Activated naive CD4-positive, alpha-beta T cell treated with anti-CD3 and anti-CD28 coated beads, Interleukin-2, amount 10 ng/mL, durations not matched to agents 7 days and 5 days (primary cell): ENCODE results near the gene AOPEP.

Source experiments
- CTCF ChIA-PET: fragments of 350-600 bp; sonication (Branson Sonifier 250); formaldehyde crosslinking; loops from one replicate; lab custom pipeline; 2021; ENCODE audit warnings: antibody characterized with exemption; lab: Charles Lee
- DNase-seq: peaks from one replicate; pipeline ENCODE4 v3.0.0-alpha.2; 2020
- H3K27ac Mint-ChIP-seq: one replicate; pipeline ENCODE4 v1.8.0; 2021; ENCODE audit warnings: mild to moderate bottlenecking, moderate library complexity, mixed read lengths
- H3K27me3 Mint-ChIP-seq: one replicate; pipeline ENCODE4 v1.8.0; 2021; ENCODE audit warnings: mild to moderate bottlenecking, mixed read lengths
- H3K36me3 Mint-ChIP-seq: one replicate; pipeline ENCODE4 v1.8.0; 2021; ENCODE audit warnings: mixed read lengths
- H3K4me1 Mint-ChIP-seq: one replicate; pipeline ENCODE4 v1.8.0; 2021; ENCODE audit warnings: mixed read lengths
- H3K4me3 Mint-ChIP-seq: one replicate; pipeline ENCODE4 v1.8.0; 2021; ENCODE audit warnings: mild to moderate bottlenecking, moderate library complexity, mixed read lengths
- H3K9me3 Mint-ChIP-seq: one replicate; pipeline ENCODE4 v1.8.0; 2021; ENCODE audit warnings: mixed read lengths

The AOPEP gene

GRCh38 chr9:94999832-95000231, 273.3 kb downstream of the AOPEP start:
- no peak for DNase-seq
- H3K4me3 Mint-ChIP-seq, result no peak overlapping the region
- no peak overlapping the region for H3K27ac Mint-ChIP-seq
- H3K27me3 Mint-ChIP-seq, result peaks cover 33% of the 10 kb centered on the region
- H3K4me1 Mint-ChIP-seq, result peaks cover 6% of the 10 kb centered on the region
- CTCF ChIA-PET, result no interaction called here
- no peaks in the 10 kb centered on the region for H3K9me3 Mint-ChIP-seq
- H3K36me3 Mint-ChIP-seq, result no peaks in the 10 kb centered on the region

DNA sequence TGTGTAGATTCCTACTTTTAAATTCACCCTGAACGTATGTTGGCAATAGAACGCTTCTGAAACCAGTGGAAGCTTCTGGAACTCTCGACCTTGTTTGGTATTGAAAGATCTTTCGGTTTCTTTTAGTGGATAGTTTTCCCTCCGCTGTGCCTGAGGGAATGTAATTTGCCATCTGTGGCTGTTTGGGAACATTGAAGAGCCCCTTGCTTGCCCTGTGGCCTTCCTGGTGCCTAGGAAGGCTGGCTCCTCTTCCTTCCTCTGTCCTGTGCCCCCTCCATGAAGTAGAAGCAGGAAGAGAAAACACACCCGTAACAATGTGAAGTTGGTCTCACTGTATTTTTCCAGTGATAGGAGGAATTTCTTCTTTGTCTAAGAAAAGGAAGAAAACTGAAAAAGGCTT, 274.3 kb downstream of the AOPEP start:
- Mint-ChIP-seq H3K27ac (no peak overlapping the region), H3K4me1 (peaks cover 10% of the 10 kb centered on the region), H3K36me3 (peaks cover 1% of the 10 kb centered on the region), H3K4me3 (no peak overlapping the region), H3K9me3 (no peaks in the 10 kb centered on the region), H3K27me3 (peaks cover 40% of the 10 kb centered on the region)
- CTCF ChIA-PET, result no interaction called here
- DNase-seq, result no peak

DNA sequence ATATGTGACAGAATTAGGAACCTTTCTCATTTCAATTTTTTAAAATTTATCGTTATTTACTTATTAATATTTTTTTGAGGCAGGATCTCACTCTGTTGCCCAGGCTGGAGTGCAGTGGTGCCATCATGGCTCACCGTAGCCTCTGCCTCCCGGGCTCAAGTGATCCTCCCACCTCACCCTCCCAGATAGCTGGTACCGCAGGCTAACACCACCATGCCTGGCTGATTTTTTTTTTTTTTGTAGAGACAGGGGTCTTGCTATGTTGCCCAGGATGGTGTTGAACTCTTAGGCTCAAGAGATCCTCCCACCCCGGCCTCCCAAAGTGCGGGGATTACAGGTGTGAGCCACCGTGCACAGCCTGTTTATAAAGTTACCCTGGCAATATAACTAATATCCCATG, 275.2 kb downstream of the AOPEP start:
- H3K4me3 Mint-ChIP-seq, result no peak overlapping the region
- CTCF ChIA-PET, result no interaction called here

DNA sequence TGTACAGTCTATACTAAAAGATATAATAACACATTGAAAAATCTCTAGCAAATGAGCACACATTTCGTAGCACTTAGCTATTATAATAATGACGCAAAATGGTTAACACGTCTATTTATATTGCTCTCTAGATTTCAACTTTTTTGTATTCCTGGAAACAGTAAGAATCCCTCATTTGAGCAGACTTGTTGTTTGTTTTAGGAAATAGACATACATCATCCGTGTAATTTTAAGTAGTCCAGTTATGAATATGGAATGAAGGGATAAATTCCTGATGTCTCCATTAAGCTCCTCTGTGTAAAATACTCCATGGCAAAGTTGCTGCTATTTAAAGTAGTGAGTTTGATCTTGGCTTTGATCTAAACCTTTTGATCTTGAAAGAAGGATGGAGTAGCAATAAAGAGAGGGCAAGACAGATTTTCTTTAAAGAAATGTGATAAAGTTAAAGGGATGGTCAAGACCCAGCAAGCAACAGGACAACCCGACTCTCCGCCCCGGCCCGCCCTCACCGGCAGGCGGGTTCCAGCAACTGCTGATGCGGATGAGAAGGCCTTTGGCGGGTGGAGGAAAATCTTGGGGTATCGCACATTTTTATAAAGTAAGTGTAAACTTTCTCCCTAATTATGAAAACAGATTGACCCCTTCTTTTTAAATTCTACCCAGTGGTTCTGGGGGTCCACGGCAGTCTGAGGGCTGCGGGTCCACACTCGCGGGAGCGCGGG, 277.4 kb downstream of the AOPEP start:
- CTCF ChIA-PET, result interaction anchor here (1.6 kb wide), 1 partner anchor 11 kb away, joined by 4 read pairs; no protein-coding TSS in a partner anchor
- Mint-ChIP-seq H3K4me3 (peak overlapping the region; percentile 81), H3K9me3 (no peaks in the 10 kb centered on the region), H3K27ac (no peak overlapping the region), H3K27me3 (peaks cover 61% of the 10 kb centered on the region), H3K4me1 (peaks cover 22% of the 10 kb centered on the region), H3K36me3 (peaks cover 3% of the 10 kb centered on the region)
- DNase-seq, result peak; percentile 31

More for the DNA sequence above, 275.2 kb downstream of the AOPEP start:
- H3K27ac Mint-ChIP-seq, result no peak overlapping the region
- H3K27me3 Mint-ChIP-seq, result peaks cover 49% of the 10 kb centered on the region
- peaks cover 1% of the 10 kb centered on the region for H3K36me3 Mint-ChIP-seq
- H3K4me1 Mint-ChIP-seq, result peaks cover 16% of the 10 kb centered on the region
- DNase-seq, result no peak
- no peaks in the 10 kb centered on the region for H3K9me3 Mint-ChIP-seq

- H3K36me3 Mint-ChIP-seq, result peaks cover 3% of the 10 kb centered on the region
- peaks cover 61% of the 10 kb centered on the region for H3K27me3 Mint-ChIP-seq
- H3K9me3 Mint-ChIP-seq, result no peaks in the 10 kb centered on the region
- H3K4me3 Mint-ChIP-seq, result peak overlapping the region; percentile 81
- CTCF ChIA-PET, result interaction anchor here (1.6 kb wide), 1 partner anchor 12 kb away, joined by 4 read pairs; no protein-coding TSS in a partner anchor
- peak; percentile 59 for DNase-seq
- H3K4me1 Mint-ChIP-seq, result peaks cover 22% of the 10 kb centered on the region
- H3K27ac Mint-ChIP-seq, result no peak overlapping the region
Observed at GRCh38 chr9:95004411-95005277, 278.1 kb downstream of the AOPEP start.

- CTCF ChIA-PET, result no interaction called here
- Mint-ChIP-seq H3K4me1 (peaks cover 22% of the 10 kb centered on the region), H3K4me3 (peak overlapping the region; percentile 75), H3K27ac (no peak overlapping the region), H3K9me3 (no peaks in the 10 kb centered on the region), H3K27me3 (peaks cover 61% of the 10 kb centered on the region), H3K36me3 (peaks cover 3% of the 10 kb centered on the region)
- no peak for DNase-seq
Observed at GRCh38 chr9:95005278-95006143, 279.0 kb downstream of the AOPEP start.

DNA sequence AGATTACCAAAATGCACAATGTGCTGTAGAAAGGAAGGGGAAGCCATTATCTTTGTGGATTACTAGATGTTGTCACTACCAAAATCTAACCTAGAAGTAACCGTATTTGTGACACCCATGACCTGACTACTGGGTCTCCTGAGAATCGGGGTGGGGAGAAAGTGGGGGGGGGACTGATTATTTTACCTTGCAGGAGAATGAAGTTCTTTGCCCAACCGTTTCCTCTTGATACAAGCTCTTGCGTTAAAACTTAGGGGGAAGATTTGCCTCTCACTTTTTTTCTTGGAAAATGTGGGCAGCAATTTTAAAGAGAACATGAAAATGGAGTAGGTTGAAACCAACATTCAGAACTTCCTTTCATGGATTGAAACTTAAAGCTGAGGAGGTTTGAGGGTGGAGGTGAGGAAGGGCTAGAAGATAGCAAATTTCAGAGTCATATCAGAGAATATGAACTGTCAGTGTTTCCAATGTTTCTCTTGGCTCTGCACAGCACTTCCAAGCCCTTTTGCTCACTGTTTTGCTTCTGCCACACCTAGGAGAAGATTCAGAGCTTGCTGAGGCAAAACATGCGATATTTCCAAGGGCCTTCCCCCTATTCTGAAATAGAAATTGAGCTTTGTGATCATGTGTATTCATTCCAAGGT, 280.8 kb downstream of the AOPEP start:
- H3K4me1 Mint-ChIP-seq, result peaks cover 22% of the 10 kb centered on the region
- H3K27ac Mint-ChIP-seq, result peak overlapping the region; percentile 35
- peaks cover 3% of the 10 kb centered on the region for H3K36me3 Mint-ChIP-seq
- H3K4me3 Mint-ChIP-seq, result no peak overlapping the region
- H3K27me3 Mint-ChIP-seq, result peaks cover 47% of the 10 kb centered on the region
- CTCF ChIA-PET, result no interaction called here
- H3K9me3 Mint-ChIP-seq, result no peaks in the 10 kb centered on the region
- DNase-seq, result no peak

GRCh38 chr9:95008151-95008771, 281.8 kb downstream of the AOPEP start:
- CTCF ChIA-PET, result no interaction called here
- H3K9me3 Mint-ChIP-seq, result no peaks in the 10 kb centered on the region
- H3K36me3 Mint-ChIP-seq, result peaks cover 3% of the 10 kb centered on the region
- H3K4me3 Mint-ChIP-seq, result no peak overlapping the region
- peaks cover 38% of the 10 kb centered on the region for H3K27me3 Mint-ChIP-seq
- H3K27ac Mint-ChIP-seq, result no peak overlapping the region
- H3K4me1 Mint-ChIP-seq, result peaks cover 21% of the 10 kb centered on the region
- no peak for DNase-seq

GRCh38 chr9:95009459-95009858, 283.0 kb downstream of the AOPEP start:
- peaks cover 16% of the 10 kb centered on the region for H3K4me1 Mint-ChIP-seq
- no peak overlapping the region for H3K27ac Mint-ChIP-seq
- H3K9me3 Mint-ChIP-seq, result no peaks in the 10 kb centered on the region
- CTCF ChIA-PET, result no interaction called here
- peaks cover 28% of the 10 kb centered on the region for H3K27me3 Mint-ChIP-seq
- no peak overlapping the region for H3K4me3 Mint-ChIP-seq
- no peak for DNase-seq
- peaks cover 3% of the 10 kb centered on the region for H3K36me3 Mint-ChIP-seq

DNA sequence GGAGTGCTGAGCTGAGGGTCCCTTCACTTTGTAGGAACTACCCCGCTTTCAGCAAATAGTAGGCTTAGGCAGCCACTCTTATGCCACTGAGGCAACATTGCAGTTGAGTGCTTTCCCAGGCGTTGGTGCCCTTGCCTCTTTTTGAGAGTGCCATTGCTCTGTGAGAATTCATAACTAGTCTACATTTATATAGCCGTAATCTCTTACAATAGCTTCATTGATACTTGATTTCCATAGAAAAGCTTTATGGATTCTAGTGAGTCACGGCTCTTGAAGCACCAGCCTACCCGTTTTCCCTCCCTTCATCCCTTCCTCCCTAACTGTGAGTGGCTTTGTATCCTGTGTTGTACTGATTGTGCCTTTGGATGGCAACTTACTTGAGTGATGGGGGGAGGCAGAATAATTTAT, 283.9 kb downstream of the AOPEP start:
- no peak overlapping the region for H3K4me3 Mint-ChIP-seq
- peaks cover 25% of the 10 kb centered on the region for H3K27me3 Mint-ChIP-seq
- no peak overlapping the region for H3K27ac Mint-ChIP-seq
- H3K36me3 Mint-ChIP-seq, result peaks cover 2% of the 10 kb centered on the region
- DNase-seq, result no peak
- no peaks in the 10 kb centered on the region for H3K9me3 Mint-ChIP-seq
- H3K4me1 Mint-ChIP-seq, result peaks cover 15% of the 10 kb centered on the region
- CTCF ChIA-PET, result no interaction called here

GRCh38 chr9:95012035-95012708, 285.7 kb downstream of the AOPEP start:
- DNase-seq, result no peak
- peaks cover 6% of the 10 kb centered on the region for H3K4me1 Mint-ChIP-seq
- no peak overlapping the region for H3K27ac Mint-ChIP-seq
- no peaks in the 10 kb centered on the region for H3K9me3 Mint-ChIP-seq
- peaks cover 2% of the 10 kb centered on the region for H3K36me3 Mint-ChIP-seq
- peaks cover 10% of the 10 kb centered on the region for H3K27me3 Mint-ChIP-seq
- CTCF ChIA-PET, result no interaction called here
- H3K4me3 Mint-ChIP-seq, result no peak overlapping the region

GRCh38 chr9:95012902-95013301, 286.4 kb downstream of the AOPEP start:
- H3K27me3 Mint-ChIP-seq, result peaks cover 5% of the 10 kb centered on the region
- no peaks in the 10 kb centered on the region for H3K9me3 Mint-ChIP-seq
- H3K36me3 Mint-ChIP-seq, result no peaks in the 10 kb centered on the region
- CTCF ChIA-PET, result no interaction called here
- H3K4me3 Mint-ChIP-seq, result no peak overlapping the region
- no peak overlapping the region for H3K27ac Mint-ChIP-seq
- no peak for DNase-seq
- H3K4me1 Mint-ChIP-seq, result no peaks in the 10 kb centered on the region

- Mint-ChIP-seq H3K4me3 (no peak overlapping the region), H3K27ac (no peak overlapping the region), H3K36me3 (peaks cover 3% of the 10 kb centered on the region), H3K9me3 (no peaks in the 10 kb centered on the region), H3K4me1 (no peaks in the 10 kb centered on the region), H3K27me3 (no peaks in the 10 kb centered on the region)
- CTCF ChIA-PET, result no interaction called here
- DNase-seq, result no peak
Observed at GRCh38 chr9:95014917-95015316, 288.4 kb downstream of the AOPEP start.
